RWPE2 (cell line): Measurements from ENCODE around the gene ZNF502.

Experiments used
- ATAC-seq: fragments of 200-7000 bp; cut with Tn5 transposase; 3 replicates; pipeline ENCODE4 v1.9.1; 2021; ENCODE audit warnings: low read depth
- DNase-seq: peaks from one replicate; pipeline ENCODE4 v3.0.0-alpha.2; 2020; ENCODE audit warnings: low spot score
- H3K27ac ChIP-seq: fragments of 450-650 bp; 2 replicates; pipeline ENCODE4 v1.5.1; 2017; ENCODE audit warnings: mild to moderate bottlenecking; ENCODE audit not compliant: poor library complexity, severe bottlenecking
- H3K27me3 ChIP-seq: fragments of 250-450 bp; sonication (Bioruptor Pico); 2 replicates; pipeline ENCODE4 v1.5.1; 2021; ENCODE audit warnings: mild to moderate bottlenecking, moderate library complexity; ENCODE audit not compliant: insufficient read depth, poor library complexity, severe bottlenecking
- H3K36me3 ChIP-seq: fragments of 250-450 bp; sonication (Bioruptor Pico); 2 replicates; pipeline ENCODE4 v1.5.1; 2020; ENCODE audit warnings: low read depth, mild to moderate bottlenecking, moderate library complexity
- H3K4me1 ChIP-seq: fragments of 250-450 bp; sonication (Bioruptor Pico); 2 replicates; pipeline ENCODE4 v1.5.1; 2021; ENCODE audit warnings: mild to moderate bottlenecking, moderate library complexity; ENCODE audit not compliant: insufficient read depth, poor library complexity, severe bottlenecking
- H3K4me3 ChIP-seq: fragments of 250-450 bp; sonication (Bioruptor Pico); 2 replicates; pipeline ENCODE4 v1.5.1; 2021; ENCODE audit warnings: mild to moderate bottlenecking, moderate library complexity; ENCODE audit not compliant: severe bottlenecking
- H3K9me3 ChIP-seq: fragments of 250-450 bp; sonication (Bioruptor Pico); 2 replicates; pipeline ENCODE4 v1.5.1; 2021; ENCODE audit warnings: mild to moderate bottlenecking, moderate library complexity; ENCODE audit not compliant: severe bottlenecking
- CTCF ChIP-seq: fragments of 450-650 bp; IDR thresholded peaks from one replicate; pipeline ENCODE4 v1.5.1; 2017; ENCODE audit warnings: mild to moderate bottlenecking, moderate library complexity; ENCODE audit not compliant: poor library complexity, severe bottlenecking

Gene ZNF502

GRCh38 chr3:44685128-44685800 lies 27.2 kb upstream of the ZNF502 start:
- no peak overlapping the region for H3K27ac ChIP-seq
- TF ChIP-seq CTCF = no peak
- H3K36me3 ChIP-seq = no peaks in the 10 kb centered on the region; the same call in 1 of the 2 replicates
- DNase-seq = peak; percentile 87
- ATAC-seq = peak; percentile 97
- peaks cover 3% of the 10 kb centered on the region for H3K4me1 ChIP-seq
- peaks cover 2% of the 10 kb centered on the region for H3K9me3 ChIP-seq
- H3K27me3 ChIP-seq = no peaks in the 10 kb centered on the region
- H3K4me3 ChIP-seq = peak overlapping the region; percentile 68

- no peaks in the 10 kb centered on the region; the same call in 1 of the 2 replicates for H3K36me3 ChIP-seq
- ATAC-seq (no peak), DNase-seq (no peak)
- TF ChIP-seq CTCF = no peak
- no peak overlapping the region for H3K27ac ChIP-seq
- H3K4me1 ChIP-seq = peaks cover 3% of the 10 kb centered on the region
- H3K9me3 ChIP-seq = peaks cover 2% of the 10 kb centered on the region
- no peaks in the 10 kb centered on the region for H3K27me3 ChIP-seq
- no peak overlapping the region for H3K4me3 ChIP-seq
Measured at GRCh38 chr3:44687898-44688297, 24.6 kb upstream of the ZNF502 start.

- no peak for TF ChIP-seq CTCF
- Histone ChIP-seq H3K27ac (no peak overlapping the region), H3K27me3 (no peaks in the 10 kb centered on the region), H3K36me3 (peaks cover 44% of the 10 kb centered on the region), H3K4me1 (no peaks in the 10 kb centered on the region), H3K4me3 (no peak overlapping the region), H3K9me3 (peaks cover 52% of the 10 kb centered on the region)
- DNase-seq (no peak), ATAC-seq (no peak)
Measured at GRCh38 chr3:44721231-44722102, 9.0 kb downstream of the ZNF502 start.

- no peak for TF ChIP-seq CTCF
- DNase-seq (no peak), ATAC-seq (no peak)
- Histone ChIP-seq H3K27me3 (no peaks in the 10 kb centered on the region), H3K36me3 (peaks cover 44% of the 10 kb centered on the region), H3K27ac (no peak overlapping the region), H3K4me3 (no peak overlapping the region), H3K9me3 (peaks cover 52% of the 10 kb centered on the region), H3K4me1 (no peaks in the 10 kb centered on the region)
Measured at GRCh38 chr3:44722103-44722401, 9.6 kb downstream of the ZNF502 start.

- Histone ChIP-seq H3K9me3 (peaks cover 31% of the 10 kb centered on the region), H3K4me3 (peak within 1 kb of the TSS; percentile 54), H3K27me3 (no peaks in the 10 kb centered on the region), H3K4me1 (peaks cover 5% of the 10 kb centered on the region), H3K36me3 (peaks cover 23% of the 10 kb centered on the region), H3K27ac (peak within 1 kb of the TSS; percentile 27)
- ATAC-seq (peak; percentile 98), DNase-seq (peak; percentile 92)
- TF ChIP-seq CTCF = no peak
Measured at GRCh38 chr3:44729384-44729910, 17.0 kb downstream of the ZNF502 start, which contains the start of gene ZNF501. ZNF501 (plus strand) TSS chr3:44729635; CDS start chr3:44734422, 4,787 bp downstream.
